Activated CD8-positive, alpha-beta memory T cell treated with anti-CD3 and anti-CD28 coated beads for 36 hours (primary cell): ENCODE data around the gene PLS1. TPM values are rescaled to one million over a fixed set of nuclear protein-coding genes. Genes with fewer than 3 reads are reported as not detected.
"Not testable (repeated sequence)": the region's sequence is repeated elsewhere in the genome, so short reads cannot be mapped to it uniquely, and the experiment has no call there.

Experiments used
- CTCF ChIA-PET: fragments of 350-600 bp; sonication (Branson Sonifier 250); formaldehyde crosslinking; loops from one replicate; lab custom pipeline; 2021; ENCODE audit warnings: antibody characterized with exemption; lab: Charles Lee
- POLR2A ChIA-PET: fragments of 350-600 bp; sonication (Branson Sonifier 250); formaldehyde crosslinking; loops from one replicate; lab custom pipeline; 2021; ENCODE audit warnings: antibody characterized with exemption; lab: Charles Lee
- total RNA-seq, 2 experiments: library from RNA; stranded (reverse); gene quantifications; one replicate each; pipeline ENCODE4 v1.2.3, GENCODE V29; 2021

The PLS1 gene
- total RNA-seq, 2 experiments from 2014 or later, result 5.7 to 6.0 TPM

DNA sequence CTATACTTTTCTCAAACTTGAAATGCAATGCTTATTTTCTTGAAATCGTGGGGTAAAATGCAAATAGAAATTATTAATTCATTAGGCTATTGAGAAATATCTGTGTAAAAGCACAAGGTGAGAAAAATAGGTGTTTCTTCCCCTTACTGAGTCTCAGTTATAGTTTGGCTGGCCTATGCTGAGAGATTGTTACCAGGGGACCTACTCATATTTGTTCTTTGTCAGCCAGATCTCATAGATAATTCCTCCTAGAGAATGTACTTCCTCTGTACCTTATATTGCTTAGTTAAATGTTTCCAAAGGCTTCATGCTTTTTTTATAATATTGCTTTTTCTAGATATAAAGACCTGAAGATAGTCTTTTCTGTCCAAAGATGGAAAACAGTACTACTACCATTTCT, 67.7 kb downstream of the PLS1 start:
- ChIA-PET POLR2A (no interaction called here), CTCF (interaction anchor here (0.6 kb wide), 1 partner anchor 55 kb away, joined by 3 read pairs; no protein-coding TSS in a partner anchor)

- ChIA-PET POLR2A (no interaction called here), CTCF (no interaction called here)
Measured at GRCh38 chr3:142664311-142664710, 68.1 kb downstream of the PLS1 start.

DNA sequence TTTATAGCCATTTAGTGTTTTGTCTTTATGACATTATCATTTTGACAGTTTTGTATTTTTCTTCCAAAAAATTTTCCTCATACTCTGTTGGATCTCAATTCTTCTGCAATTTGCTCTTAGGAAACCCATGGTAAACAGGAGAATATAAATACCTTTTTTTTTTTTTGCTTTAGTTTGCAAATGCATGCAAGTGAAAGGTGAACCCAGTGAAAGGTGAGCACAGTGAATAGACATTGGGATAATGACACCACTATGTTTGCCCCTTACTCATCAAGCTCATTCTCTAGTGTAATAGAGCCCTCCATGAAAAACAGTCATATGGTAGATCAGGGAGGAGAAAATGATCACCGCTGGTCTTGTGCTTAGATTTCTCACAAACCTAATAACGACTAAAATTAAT, 68.6 kb downstream of the PLS1 start:
- ChIA-PET POLR2A (no interaction called here), CTCF (no interaction called here)

GRCh38 chr3:142670120-142670519, 73.9 kb downstream of the PLS1 start:
- ChIA-PET POLR2A (no interaction called here), CTCF (no interaction called here)

GRCh38 chr3:142676151-142676550, 80.0 kb downstream of the PLS1 start:
- CTCF ChIA-PET, result no interaction called here
- POLR2A ChIA-PET, result no interaction called here

DNA sequence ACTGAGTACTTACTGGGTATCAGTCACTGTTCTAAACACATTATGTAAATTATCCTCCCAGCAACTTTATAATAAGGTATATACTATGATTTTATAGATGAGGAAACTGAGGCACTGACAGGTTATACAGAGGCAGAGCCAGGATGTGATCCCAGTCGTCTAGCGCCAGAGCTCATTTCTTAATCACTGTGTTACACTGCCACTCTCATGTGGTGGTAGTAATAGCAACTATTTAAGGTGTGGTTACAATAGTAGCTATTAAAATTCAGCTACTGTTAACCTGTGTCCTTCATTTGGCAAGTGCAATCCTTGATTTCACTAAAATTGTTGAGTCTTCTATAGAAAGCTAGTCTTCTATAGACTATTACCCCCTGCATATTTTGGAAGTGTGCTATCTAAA, 84.5 kb downstream of the PLS1 start:
- ChIA-PET POLR2A (no interaction called here), CTCF (no interaction called here)

- CTCF ChIA-PET, result no interaction called here
- POLR2A ChIA-PET, result no interaction called here
Measured at GRCh38 chr3:142690613-142691012, 94.4 kb downstream of the PLS1 start.

GRCh38 chr3:142691527-142691926, 95.3 kb downstream of the PLS1 start:
- ChIA-PET POLR2A (no interaction called here), CTCF (no interaction called here)

DNA sequence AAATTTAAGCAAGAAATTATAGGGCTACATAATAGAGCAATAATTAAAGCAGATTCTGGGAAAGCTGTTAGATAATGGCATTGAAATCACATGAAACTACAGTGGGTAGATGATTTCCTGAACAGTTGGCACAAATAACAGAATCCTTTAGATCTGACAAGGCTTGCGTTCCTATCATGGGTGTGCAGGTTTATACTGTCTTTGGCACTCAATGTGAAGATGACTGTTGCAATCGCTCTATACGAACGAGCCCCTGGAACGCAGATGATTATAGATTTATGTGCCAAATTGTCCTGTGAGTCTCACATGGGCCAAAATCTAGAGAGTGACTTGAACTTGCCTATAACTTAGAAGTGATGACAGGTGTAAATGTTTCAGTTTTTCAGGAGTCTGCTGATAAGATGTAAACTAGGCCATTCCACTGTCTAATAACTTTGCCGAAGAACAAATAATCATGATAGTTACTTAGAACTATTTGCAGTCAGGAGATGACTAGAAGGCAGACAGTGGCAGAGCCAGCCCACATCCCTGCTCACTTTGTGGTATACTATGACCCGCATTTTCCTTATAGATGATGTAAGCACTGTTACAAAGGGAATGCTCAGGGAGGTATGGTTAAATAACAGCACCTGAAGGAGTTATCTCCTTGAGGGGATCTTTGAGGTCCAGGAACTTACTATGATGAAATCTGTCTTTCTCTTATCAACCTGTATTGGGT, 97.1 kb downstream of the PLS1 start:
- ChIA-PET POLR2A (no interaction called here), CTCF (no interaction called here)

- CTCF ChIA-PET, result no interaction called here
- POLR2A ChIA-PET, result no interaction called here
Measured at GRCh38 chr3:142694225-142694624, 98.0 kb downstream of the PLS1 start.

DNA sequence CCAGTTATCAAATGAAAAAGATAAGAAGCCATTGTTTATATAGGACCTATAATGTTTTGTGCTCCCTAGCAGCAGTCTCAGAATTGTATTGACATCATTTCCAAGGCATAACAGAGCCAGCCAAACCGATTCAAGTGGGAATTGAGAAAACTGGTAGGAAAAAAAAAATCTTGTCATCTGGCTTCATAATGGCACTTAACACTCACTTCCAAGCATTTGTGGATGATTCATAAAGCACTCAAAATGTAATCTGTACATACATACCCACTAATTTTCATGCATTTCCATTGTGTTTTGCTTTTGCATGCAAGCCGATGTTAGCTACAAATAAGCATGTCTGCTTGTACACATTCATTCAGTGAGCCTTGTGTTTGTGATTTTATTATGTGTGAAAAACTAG, 109.0 kb downstream of the PLS1 start:
- ChIA-PET POLR2A (no interaction called here), CTCF (no interaction called here)

- ChIA-PET CTCF (no interaction called here), POLR2A (no interaction called here)
Measured at GRCh38 chr3:142706321-142707127, 110.3 kb downstream of the PLS1 start.

DNA sequence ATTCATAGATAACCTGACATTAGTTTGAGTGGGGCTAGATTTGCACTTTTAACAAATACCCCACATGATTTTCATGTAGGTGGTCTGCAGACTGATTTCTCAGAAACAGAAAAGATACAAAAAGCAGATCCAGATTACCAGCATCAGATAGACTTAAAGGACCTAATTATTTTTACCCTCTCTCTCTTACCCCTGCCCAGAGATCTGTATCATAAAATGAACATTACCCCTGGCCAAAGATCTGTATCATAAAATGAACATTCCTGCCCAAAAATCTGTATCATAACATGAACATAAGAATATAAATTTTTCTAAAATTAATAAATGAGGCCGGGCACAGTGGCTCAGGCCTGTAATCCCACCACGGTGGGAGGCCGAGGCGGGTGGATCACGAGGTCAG, 113.0 kb downstream of the PLS1 start:
- ChIA-PET POLR2A (no interaction called here), CTCF (no interaction called here)

- POLR2A ChIA-PET, CTCF ChIA-PET: not testable (repeated sequence)
Measured at GRCh38 chr3:142714882-142715281, 118.7 kb downstream of the PLS1 start.

DNA sequence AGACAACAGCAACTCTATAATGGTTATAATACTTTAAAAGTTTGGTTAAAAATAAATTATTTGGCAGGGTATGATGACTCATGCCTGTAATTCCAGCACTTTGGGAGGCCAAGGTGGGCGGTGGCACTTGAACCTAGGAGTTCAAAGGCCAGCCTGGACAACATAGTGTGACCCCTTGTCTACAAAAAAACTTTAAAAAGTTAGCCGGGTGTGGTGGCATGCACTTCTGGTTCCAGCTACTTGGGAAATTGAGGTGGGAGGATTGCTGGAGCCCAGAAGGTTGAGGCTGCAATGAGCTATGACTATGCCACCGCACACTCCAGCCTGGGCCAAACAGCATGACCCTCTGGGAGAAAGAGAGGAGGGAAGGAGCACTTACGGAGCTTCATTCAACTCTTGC, 119.9 kb downstream of the PLS1 start:
- ChIA-PET POLR2A (no interaction called here), CTCF (no interaction called here)

- POLR2A ChIA-PET, result interaction anchor here (1.2 kb wide), 1 partner anchor 145 kb away, joined by 4 read pairs; the partner anchor contains the start of gene ATR
- CTCF ChIA-PET, result no interaction called here
Measured at GRCh38 chr3:142723665-142723967, 127.4 kb downstream of the PLS1 start.

GRCh38 chr3:142723968-142724681, 127.9 kb downstream of the PLS1 start, which contains the start of gene TRPC1:
Gene TRPC1 (plus strand): TSS chr3:142724034. CDS start chr3:142724560, 526 bp downstream.
- ChIA-PET POLR2A (interaction anchor here (0.6 to 1.2 kb wide), 2 partner anchors 146 to 459 kb away, joined by 3 to 4 read pairs; partner anchors contain the start of gene ATR), CTCF (no interaction called here)

GRCh38 chr3:142724682-142725356, 128.6 kb downstream of the PLS1 start:
- CTCF ChIA-PET, result no interaction called here
- POLR2A ChIA-PET, result interaction anchor here (0.6 to 1.2 kb wide), 2 partner anchors 146 to 458 kb away, joined by 3 to 4 read pairs; partner anchors contain the start of gene ATR

GRCh38 chr3:142725357-142725739, 129.2 kb downstream of the PLS1 start:
- ChIA-PET CTCF (no interaction called here), POLR2A (no interaction called here)

GRCh38 chr3:142726017-142726416, 129.8 kb downstream of the PLS1 start:
- ChIA-PET POLR2A (no interaction called here), CTCF (no interaction called here)
